22Rv1 (cell line): ENCODE data around the gene LTC4S.

Source experiments
- ZFX ChIP-seq: fragments of 450-650 bp; IDR thresholded peaks from 2 replicates; pipeline ENCODE4 v1.6.1; 2017; ENCODE audit warnings: antibody characterized with exemption, borderline replicate concordance
- TF ChIP-seq, protein P1 (sequence below): fragments of 450-650 bp; IDR thresholded peaks from 2 replicates; pipeline ENCODE4 v1.5.1; 2017; ENCODE audit warnings: mild to moderate bottlenecking

DNA sequence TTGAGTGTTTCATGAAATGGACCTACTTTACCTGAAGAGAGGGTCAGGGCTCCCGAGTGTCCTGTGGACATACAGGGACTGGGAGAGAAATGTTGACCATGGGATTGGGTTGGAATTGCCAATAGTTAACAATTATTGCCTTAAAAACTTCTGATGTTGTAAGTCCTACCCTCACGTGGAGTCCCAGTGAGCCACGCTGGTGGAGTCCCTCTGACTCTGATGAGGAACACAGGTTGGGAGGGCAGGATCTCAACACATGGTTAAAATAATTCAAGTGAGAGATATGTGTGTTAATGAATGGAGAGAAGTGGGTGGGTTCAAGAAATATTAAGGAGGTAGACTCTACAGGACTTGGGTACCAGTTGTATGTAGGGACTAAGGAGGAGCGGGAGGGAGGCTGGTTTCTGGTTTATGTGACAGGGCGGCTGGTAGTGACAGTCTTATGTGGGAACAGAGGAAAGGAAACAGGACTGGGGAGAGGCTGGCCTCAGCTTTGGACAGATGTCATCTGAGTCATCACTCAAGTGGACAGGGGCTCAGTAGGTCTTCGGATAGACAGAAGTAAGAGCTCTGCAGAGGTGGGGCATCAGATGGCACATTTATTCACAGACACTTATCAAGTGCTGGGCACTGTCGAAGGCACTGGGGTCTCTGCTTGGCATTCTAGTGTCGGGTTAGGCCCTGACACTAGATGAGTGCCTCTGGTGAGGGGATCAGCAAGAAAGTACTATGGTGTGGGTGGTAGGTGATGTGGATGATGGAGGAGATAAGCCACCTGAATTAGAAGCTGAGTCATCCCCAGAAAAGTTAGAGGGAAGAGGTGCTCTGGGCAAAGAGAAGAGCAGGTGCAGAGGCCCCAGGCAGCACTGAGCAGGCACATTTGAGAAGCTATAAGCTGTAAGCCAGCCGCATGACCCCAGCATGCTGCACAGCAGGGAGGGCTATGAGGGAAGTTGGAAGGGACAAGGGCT, 33.9 kb upstream of the LTC4S start:
- TF ChIP-seq, protein P1, sequence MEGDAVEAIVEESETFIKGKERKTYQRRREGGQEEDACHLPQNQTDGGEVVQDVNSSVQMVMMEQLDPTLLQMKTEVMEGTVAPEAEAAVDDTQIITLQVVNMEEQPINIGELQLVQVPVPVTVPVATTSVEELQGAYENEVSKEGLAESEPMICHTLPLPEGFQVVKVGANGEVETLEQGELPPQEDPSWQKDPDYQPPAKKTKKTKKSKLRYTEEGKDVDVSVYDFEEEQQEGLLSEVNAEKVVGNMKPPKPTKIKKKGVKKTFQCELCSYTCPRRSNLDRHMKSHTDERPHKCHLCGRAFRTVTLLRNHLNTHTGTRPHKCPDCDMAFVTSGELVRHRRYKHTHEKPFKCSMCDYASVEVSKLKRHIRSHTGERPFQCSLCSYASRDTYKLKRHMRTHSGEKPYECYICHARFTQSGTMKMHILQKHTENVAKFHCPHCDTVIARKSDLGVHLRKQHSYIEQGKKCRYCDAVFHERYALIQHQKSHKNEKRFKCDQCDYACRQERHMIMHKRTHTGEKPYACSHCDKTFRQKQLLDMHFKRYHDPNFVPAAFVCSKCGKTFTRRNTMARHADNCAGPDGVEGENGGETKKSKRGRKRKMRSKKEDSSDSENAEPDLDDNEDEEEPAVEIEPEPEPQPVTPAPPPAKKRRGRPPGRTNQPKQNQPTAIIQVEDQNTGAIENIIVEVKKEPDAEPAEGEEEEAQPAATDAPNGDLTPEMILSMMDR = no peak
- TF ChIP-seq ZFX = no peak
